Measurements from ENCODE around the gene CSF2RB.

The CSF2RB gene

GRCh38 chr22:36953239-36954080 lies 40.0 kb downstream of the CSF2RB start:
- no peak for DNase-seq (ENCODE audit: low read depth)
- TF ChIP-seq POLR2A (IDR thresholded peaks at IDR 0.05; ENCODE audit: extremely low read depth, insufficient read length), result no peak
- no peak for TF ChIP-seq CTCF (IDR thresholded peaks at IDR 0.05; ENCODE audit: low read depth, low read length)
- TF ChIP-seq MAX (IDR thresholded peaks at IDR 0.05; ENCODE audit: low read depth, low read length), result no peak
- no peak overlapping the region for H3K4me3 ChIP-seq (ENCODE audit: low read depth, low read length)

GRCh38 chr22:36954251-36955014 lies 41.0 kb downstream of the CSF2RB start:
- no peak for DNase-seq (ENCODE audit: low read depth)
- H3K4me3 ChIP-seq (ENCODE audit: low read depth, low read length), result no peak overlapping the region
- TF ChIP-seq CTCF (IDR thresholded peaks at IDR 0.05; ENCODE audit: low read depth, low read length) (no peak), MAX (IDR thresholded peaks at IDR 0.05; ENCODE audit: low read depth, low read length) (no peak), POLR2A (IDR thresholded peaks at IDR 0.05; ENCODE audit: extremely low read depth, insufficient read length) (no peak), MYC (IDR thresholded peaks at IDR 0.05; ENCODE audit: low read depth, low read length) (no peak)

GRCh38 chr22:36955691-36956090 lies 42.3 kb downstream of the CSF2RB start:
- no peak overlapping the region for H3K4me3 ChIP-seq (ENCODE audit: low read depth, low read length)
- no peak for TF ChIP-seq POLR2A (IDR thresholded peaks at IDR 0.05; ENCODE audit: extremely low read depth, insufficient read length)
- TF ChIP-seq CTCF (IDR thresholded peaks at IDR 0.05; ENCODE audit: low read depth, low read length), result no peak
- no peak for TF ChIP-seq MYC (IDR thresholded peaks at IDR 0.05; ENCODE audit: low read depth, low read length)
- no peak for TF ChIP-seq MAX (IDR thresholded peaks at IDR 0.05; ENCODE audit: low read depth, low read length)
- DNase-seq (ENCODE audit: low read depth), result no peak

GRCh38 chr22:36958366-36958765 lies 44.9 kb downstream of the CSF2RB start:
- TF ChIP-seq MAX (IDR thresholded peaks at IDR 0.05; ENCODE audit: low read depth, low read length) (no peak), POLR2A (IDR thresholded peaks at IDR 0.05; ENCODE audit: extremely low read depth, insufficient read length) (no peak), CTCF (IDR thresholded peaks at IDR 0.05; ENCODE audit: low read depth, low read length) (no peak), MYC (IDR thresholded peaks at IDR 0.05; ENCODE audit: low read depth, low read length) (no peak)
- no peak overlapping the region for H3K4me3 ChIP-seq (ENCODE audit: low read depth, low read length)
- DNase-seq (ENCODE audit: low read depth), result no peak

GRCh38 chr22:36961626-36962025 lies 48.2 kb downstream of the CSF2RB start:
- no peak for DNase-seq (ENCODE audit: low read depth)
- H3K4me3 ChIP-seq (ENCODE audit: low read depth, low read length), result no peak overlapping the region
- TF ChIP-seq POLR2A (IDR thresholded peaks at IDR 0.05; ENCODE audit: extremely low read depth, insufficient read length) (no peak), MYC (IDR thresholded peaks at IDR 0.05; ENCODE audit: low read depth, low read length) (no peak), MAX (IDR thresholded peaks at IDR 0.05; ENCODE audit: low read depth, low read length) (no peak)

- H3K4me3 ChIP-seq (ENCODE audit: low read depth, low read length), result no peak overlapping the region
- DNase-seq (ENCODE audit: low read depth), result no peak
- no peak for TF ChIP-seq MYC (IDR thresholded peaks at IDR 0.05; ENCODE audit: low read depth, low read length)
- TF ChIP-seq CTCF (IDR thresholded peaks at IDR 0.05; ENCODE audit: low read depth, low read length), result no peak
- TF ChIP-seq POLR2A (IDR thresholded peaks at IDR 0.05; ENCODE audit: extremely low read depth, insufficient read length), result no peak
- no peak for TF ChIP-seq MAX (IDR thresholded peaks at IDR 0.05; ENCODE audit: low read depth, low read length)
Measured at GRCh38 chr22:36963302-36963701, 49.9 kb downstream of the CSF2RB start.
